Renal cortex interstitium (tissue), 11 donors: ENCODE data around the gene ZNF775. TPM values are rescaled to one million over a fixed set of nuclear protein-coding genes. Genes with fewer than 3 reads are reported as not detected.
"Not testable (repeated sequence)": the region's sequence is repeated elsewhere in the genome, so short reads cannot be mapped to it uniquely, and the experiment has no call there.

ENCODE experiments used
- DNase-seq, 11 donors: peaks; one replicate each; pipeline ENCODE4 v3.0.0-alpha.2; 2013; ENCODE audit warnings: low read depth in 9 of 11, low spot score in 4 of 11; ENCODE audit errors: extremely low read depth in 1 of 11
- polyA plus RNA-seq, 3 donors: library from polyadenylated mRNA; unstranded; fragments of 120-200 nt; gene quantifications; one replicate each; pipeline ENCODE4 v1.2.1, GENCODE V29; 2013; ENCODE audit not compliant: insufficient read length in 3 of 3

The ZNF775 gene
- polyA plus RNA-seq, 3 donors, result 3.8 to 7.0 (median 7.0) TPM

DNA sequence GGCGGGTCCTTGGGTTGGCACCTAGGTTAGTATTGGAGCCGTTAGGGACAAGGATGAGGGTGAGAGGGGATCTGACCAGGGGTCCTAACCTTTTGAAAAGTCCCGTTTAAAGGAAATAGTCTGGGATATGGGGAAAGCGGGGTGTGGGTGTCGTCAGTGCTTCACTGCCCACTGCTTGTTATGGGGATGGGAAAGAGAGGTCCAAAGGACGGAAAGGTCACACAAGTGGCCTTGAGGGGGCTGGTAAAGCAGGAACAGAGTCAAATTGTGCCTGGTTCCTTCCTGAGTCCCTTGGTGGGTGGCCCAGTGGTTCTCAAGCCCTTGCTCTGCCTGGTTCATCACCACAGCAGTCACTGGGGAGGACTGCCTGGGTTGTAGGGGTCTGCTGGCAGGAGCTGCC, 2.6 kb upstream of the ZNF775 start:
- no peak for DNase-seq

DNA sequence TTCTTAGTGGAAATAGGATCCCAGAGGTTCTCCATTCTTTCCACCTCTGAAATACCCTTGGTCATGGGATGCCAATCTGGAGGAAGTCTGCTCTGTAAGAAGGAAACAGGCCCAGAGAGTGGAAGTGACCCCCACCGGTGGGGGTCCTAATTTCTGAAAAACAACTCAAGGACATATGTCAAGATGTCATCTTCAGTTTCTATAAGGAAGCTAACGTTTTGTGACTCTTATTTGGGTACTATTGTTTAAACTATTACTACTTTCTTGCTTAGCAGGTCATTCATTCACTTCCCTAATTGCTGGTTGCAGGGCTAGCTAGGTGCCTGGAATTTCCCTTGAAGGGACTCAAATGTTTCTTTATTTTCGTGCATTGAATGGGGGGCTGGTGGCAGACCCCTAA, 1.9 kb upstream of the ZNF775 start:
- DNase-seq, result no peak

DNA sequence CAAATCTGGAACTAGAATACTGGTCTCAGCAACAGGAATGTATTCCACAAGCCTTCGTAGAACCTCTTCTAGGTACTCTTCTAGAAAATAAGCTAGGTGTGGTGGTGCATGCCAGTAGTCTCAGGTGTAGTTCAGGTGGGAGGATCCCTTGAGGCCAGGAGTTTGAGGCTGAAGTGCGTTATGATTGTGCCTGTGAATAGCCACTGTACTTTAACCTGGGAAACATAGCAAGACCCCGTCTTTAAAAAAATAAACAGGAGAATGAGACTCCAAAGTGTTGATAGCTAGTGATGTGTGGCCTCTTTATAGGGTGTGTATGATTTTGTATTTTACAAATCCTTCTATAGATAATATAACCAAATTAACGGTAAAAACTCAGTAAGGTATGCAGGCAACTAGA, 1.5 kb upstream of the ZNF775 start:
- no peak for DNase-seq

DNA sequence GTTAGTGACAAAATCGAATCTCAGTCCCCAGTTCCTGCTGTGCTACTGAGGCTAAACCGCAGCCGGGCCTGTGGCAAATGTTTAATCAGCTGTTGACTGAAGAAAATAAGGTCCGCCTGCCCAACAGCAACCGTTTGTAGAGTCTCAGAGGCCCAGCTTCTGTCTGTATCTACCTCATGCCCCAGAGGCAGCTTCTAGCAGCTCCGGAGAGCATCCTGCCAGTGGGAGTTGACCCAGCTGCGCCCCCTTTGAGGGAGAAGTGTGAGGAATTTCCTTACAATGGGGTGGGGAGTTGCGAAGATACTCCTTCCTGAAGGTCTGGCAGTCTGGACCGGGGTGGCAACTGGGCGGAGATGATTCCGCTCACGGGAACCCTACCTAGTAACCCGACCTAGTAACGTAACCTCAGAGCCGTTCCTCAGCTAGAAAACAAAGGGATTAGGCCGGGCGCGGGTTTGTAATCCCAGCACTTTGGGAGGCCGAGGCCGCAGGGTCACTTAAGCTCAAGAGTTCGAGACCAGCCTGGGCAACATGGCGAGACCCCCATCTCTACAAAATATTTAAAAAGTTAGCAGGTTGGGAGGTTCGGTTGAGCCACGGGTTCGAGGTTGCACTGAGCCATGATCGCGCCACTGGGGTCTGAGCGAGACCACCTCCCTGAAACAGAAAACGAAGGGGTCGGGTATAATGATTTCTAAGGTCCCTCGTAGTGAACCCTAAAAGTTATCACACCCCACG, 846 bp upstream of the ZNF775 start:
- DNase-seq, result peak in 2 of 11 donors; percentile 66 to 67

DNA sequence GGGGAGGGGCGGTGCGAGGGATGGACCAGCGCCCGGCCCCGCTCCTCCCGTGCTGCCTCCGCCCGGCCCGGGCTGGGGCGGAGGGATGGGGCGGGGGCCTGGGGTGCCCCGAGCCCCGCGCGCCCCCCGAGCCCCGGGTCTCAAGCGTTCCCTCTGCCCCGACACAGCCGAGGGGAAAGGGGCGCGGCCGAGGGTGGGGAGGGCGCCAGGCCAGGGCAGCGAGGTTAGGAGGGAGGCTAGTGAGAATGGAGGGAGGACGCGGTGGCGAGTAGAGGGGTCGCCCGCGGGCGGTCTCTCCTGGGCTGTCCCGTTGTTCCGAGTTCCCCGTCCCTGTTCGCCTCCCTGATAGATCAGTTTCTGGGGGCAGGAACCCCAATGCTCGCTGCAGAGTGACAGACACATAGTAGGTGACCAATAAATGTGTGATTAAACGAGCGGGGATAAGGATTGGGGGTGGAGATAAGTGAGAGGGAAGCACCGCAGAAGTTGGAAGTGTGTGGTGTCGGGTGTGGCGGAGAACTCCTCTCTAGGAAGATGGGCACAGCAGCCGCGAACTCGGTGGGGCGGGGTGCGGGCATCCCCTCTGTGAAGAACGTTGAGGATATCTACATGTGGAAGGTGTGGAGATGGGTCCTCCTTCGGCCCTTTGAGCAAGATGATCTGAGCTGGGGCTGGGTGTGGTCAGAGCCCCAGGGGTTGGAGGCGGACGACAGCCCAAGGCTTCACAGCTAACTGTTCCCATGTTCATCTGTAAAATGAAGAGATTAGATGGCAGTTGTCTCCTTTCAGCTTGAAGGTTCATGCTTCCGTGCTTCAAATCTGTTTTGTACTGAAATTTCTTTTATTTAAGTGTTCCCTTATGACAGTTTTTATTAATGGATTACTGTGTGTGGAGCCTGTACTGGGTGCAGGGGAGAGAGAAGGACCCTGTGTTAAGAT, 580 bp downstream of the ZNF775 start:
- DNase-seq, result no peak

DNA sequence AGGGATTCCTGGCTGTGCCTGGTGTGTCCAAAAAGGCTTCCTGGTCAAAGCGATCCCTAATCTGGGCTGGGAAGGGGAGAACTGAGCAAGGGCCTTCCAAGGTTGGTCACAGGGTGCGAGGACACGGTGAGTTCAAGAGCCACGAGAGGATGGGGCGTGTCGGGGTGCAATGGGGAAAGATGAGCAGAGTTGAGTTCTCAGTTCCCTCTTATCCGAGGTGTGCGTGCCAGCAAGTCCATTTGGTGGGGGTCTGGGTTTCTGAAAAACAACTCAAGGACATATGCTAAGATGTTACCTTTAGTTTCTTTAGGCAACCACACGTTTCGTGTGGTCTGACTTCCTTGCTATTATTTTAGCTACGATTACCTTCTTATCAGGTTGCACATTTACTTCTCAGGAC, 1.3 kb downstream of the ZNF775 start:
- no peak for DNase-seq

DNA sequence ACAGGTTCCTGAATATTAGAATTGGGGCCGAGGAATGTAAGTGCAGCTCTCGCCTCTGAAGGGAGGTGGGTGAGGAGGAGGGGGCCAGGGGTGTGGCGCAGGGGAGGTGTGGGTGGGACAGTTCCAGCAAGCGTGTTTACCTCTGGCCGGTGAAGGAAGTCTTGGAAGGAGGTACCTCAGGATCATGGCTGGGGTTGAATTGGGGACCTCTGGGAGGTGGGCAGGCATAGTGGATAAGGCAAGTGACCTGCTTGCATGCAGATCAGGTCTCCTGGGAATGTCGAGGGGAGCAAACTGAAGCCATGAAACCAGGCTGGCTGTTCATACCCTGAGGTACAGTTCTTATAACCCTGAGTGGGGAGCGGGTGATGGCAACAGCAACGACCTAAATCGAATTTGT, 2.0 kb downstream of the ZNF775 start:
- no peak for DNase-seq

DNA sequence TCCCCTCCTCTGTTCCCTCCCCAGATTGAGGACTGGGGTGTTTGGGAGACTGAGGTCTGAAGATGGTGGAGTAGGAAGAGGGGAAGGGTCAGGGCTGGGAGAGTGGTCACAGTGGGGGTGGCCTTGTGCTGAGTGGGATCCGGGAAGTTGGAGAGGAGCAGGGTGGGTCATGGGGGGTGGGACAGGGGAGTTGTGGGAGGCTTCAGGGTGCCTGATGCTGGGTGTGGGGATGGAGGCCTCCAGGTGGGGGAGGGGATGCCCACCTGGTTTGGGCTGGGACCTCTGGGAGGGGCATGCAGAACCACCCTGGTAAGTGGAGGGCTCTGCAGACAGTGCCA, 2.6 kb downstream of the ZNF775 start:
- no peak for DNase-seq

DNA sequence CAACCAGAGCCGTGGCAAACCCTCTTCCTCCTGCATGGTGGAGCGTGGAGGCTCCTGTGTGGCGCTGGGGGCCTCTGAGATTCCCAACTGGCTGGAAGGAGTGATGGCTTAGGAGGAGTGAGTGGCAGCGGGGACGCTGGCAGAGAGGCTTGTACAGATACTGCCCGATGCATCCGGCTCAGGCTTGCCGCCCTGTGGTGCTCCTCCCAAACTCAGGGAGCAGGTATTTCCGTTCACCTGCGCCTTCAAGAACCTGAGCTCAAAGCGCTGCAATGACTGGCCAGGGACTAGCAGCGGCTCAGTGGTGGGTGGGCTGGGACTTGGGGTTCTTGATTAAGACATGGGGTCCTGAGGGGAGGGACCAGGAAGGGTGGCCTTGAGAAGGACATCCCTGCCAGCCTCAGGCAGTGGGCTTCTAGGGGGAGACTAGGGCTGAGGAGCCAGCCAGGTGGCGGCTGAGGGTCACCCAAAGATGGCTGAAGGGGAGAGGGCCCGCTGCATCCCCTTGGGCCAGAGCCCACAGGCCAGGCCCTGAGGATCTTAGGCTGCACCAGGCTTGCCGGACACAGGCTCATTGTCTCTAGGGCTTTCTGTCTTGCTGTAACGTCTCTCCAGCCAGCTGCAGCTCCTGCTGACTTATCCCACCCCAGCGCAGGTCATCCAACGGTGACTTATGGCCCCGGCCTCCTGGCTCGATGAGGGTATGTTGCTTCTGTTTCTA, 3.2 kb downstream of the ZNF775 start:
- DNase-seq, result no peak

DNA sequence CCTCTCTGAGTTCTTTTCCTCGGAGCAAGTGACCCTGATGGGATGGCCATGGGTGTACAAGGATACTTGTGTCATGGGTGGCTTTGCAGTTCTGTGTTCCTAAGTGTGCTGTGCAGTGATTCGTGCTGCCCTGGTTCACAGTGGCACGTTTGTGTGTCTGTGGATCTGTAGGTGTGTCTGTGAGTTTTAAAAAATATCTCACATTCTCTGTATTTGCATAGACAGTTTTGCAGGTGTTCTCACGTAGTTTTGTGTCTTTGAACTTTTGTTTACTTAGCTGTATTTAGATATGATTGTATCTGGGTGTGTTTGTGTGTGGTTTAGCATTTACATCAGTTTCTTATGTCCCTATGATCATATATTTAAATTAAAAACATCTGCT, 3.7 kb downstream of the ZNF775 start:
- DNase-seq, result no peak

DNA sequence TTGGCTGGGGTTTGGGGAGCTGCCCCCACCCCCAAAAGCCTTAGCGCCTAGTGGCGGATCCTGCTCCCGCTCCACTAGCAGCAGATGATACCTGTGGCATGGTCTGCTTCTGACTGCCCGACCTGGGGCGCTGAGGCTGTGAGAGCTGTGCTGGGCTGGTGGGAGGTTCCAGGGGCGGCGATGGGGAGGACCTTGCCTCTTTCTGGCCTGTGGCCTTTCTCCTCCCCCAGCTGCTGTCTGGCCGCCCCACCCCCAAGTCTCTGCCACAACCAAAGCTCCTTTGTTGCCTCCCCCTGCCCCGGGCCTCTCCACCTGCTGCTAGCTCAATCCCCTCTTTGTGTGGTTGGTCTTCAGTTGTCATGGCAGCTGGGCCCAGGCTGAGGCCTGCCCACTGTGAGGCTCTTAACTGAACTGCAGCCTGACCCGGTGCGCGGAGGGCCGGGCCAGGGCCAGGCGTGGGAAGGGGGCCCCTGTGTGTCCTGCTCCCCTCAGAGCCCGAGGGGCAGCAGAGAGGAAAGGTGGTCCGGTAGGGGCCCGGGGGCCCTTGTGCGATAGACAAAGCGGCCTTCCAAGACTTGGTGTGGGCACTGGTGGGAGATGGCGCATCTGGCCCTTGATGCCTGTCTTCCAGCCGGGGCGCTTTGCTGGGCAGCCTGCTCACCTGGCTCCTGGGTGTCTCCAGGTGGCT, 4.7 kb downstream of the ZNF775 start:
- peak in 1 of 11 donors; percentile 80 for DNase-seq

DNA sequence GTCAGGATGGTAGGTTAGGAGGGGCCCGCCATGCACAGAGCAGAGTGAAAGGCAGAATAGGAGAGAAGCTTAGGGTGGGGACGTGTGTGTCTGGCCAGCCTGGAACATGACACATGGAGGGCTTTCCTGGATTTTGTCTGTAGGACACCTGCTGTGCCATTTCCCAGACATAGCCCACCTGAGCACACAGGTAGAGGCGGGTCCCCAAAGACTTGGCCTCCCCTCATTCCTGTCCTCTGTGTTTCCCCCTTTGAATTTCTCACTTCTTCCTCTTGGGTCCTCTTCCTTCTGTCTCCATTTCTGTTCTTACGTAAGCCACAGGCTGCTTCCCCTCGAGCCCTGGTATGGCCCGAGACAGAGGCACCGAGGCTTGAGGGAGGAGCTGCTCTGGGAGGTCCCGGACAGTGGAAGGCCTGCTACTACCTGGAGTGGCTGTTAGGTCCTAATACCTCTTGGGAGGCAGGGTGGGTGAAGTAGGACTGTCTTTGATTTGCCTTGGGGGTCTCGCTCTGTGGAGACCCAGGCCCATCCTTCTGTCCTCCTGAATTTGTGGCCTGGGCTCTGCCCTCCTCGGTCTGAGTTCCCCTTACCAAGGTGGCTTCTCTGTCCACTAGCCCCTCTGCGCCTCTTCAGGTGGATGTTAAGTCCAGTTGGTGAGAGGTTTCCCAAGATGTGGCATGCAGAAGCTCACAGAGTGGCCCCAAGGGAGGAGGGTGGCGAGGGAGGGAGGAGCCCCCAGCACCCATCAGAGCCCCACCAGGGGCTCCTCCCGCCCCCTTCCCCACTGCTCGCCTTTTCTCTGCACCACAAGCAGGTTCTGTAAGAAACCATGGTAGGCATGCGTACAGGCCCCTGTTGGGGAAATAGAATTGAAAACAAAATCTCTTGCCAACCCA, 5.5 kb downstream of the ZNF775 start:
- DNase-seq, result no peak

DNA sequence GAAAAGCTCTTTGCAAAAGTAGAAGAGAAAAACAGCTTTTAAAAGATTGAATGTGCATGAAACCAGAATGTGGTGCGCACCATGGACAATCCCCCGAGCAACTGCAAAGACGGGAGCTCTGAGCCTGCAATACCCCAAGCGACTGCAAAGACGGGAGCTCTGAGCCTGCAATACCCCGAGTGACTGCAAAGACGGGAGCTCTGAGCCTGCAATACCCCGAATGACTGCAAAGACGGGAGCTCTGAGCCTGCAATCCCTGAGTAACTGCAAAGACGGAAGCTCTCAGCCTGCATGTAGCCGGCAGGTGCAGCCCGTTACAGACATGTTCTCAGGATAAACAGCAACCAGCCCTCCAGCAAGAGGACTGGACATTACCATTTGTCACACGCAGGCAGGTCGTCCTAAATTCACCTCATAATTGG, 6.2 kb downstream of the ZNF775 start:
- no peak for DNase-seq

DNA sequence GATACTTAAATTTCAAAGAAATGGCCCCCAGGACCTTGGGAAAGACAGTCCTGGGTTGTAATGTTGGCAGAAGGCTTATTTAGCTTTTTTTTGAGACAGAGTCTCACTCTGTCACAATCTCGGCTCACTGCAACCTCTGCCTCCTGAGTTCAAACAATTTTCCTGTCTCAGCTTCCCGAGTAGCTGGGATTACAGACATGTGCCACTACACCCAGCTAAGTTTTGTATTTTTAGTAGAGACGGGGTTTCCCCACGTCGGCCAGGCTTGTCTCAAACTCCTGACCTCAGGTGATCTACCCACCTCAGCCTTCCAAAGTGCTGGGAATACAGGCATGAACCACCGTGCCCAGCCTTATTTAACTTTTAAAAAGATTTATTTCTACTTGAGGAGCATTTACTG, 6.8 kb downstream of the ZNF775 start:
- not testable (repeated sequence) for DNase-seq

DNA sequence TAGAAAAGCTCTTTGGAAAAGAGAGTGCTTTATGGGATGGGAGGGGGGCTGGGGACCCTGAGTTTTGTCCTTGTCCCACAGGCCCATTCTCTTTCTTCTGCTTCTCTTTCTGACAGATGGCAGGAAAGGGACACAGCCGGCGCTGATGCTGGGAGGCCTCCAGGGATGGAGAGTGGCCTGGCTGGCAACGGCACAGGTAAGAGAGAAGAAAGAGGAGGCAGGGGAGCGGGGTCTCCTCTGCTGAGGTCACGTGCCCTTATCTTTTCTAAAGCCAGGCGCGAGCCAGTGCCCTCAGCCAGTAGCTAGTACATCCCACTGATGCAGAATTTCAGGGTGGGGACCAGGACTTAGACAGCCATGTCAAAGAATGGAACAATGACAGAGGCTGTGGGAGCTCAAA, 9.2 kb downstream of the ZNF775 start:
- no peak for DNase-seq

DNA sequence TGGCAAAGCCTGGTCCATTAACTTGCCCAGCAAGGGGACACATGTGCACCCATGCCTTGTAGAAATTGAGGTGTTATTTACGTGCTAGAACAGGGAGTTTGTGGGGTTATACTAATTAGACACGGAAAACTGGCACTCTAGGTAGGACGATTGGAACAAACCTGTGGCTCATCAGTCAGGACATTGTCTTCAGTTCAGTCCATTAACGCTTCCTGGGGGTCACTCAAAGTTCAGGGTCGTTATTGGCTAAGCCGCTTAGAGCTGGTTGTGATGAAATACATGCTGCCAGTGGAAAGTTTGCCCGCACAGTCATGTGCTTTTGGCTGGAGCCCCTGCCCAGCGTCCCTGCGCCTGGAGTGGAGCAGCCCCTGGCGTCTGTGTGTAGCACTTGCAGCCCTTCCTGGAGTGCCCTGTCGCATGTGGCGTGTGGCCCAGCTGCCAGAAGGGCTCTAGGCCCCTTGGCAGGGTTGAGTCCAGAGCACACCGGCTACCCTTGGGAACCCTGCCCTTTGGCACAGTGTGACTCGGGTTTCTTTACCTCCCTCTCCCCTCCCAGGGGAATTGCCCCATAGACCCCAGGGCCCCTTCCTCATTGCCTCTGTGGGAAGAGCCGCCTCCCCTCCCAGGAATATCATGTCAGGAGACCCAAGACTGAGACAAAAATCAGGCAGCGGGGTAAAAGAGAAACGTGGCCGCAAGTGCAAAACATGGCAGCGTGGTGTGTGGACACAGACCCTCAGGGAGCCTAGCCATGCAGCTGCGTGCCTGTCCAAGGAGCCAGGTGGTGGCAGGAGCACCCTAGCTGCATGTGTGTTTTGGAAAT, 9.8 kb downstream of the ZNF775 start:
- no peak for DNase-seq

DNA sequence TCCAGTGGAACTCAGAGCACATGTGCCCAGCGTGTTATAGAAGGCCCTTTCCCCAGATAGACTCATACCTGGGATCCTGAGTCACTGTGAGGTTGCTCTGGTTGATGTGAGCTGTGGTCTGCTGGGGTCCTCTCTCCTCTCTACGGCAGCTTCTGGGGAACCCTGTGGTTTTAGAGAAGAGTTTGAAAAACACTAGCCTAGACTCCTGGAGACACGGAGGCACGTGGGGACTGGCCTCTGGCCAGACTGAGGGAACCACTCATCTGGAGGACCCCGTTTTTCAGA, 10.3 kb downstream of the ZNF775 start:
- DNase-seq, result no peak

DNA sequence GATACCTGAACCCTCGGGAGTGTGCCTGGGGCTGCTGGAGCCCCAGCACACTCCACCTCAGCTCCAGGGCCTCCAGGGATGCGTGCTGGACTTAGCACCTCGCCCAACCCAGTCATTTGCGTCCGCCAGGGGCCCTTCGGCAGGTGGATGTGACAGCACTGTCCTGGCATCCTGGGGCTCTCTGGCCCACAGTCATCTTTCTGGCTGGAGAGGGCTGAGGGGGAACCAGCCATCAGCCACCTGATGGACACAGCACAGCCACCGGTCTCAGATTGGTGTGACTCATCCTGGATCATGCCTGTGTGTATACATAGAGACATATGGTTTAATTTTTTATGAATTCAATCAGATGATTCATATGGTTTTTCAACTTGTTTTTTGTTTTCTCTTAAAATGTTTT, 11.1 kb downstream of the ZNF775 start:
- DNase-seq, result no peak
